GM12878 (cell line): ENCODE data around the gene MRPL30. TPM values are rescaled to one million over a fixed set of nuclear protein-coding genes. Genes with fewer than 3 reads are reported as not detected.
"Not testable (repeated sequence)": the region's sequence is repeated elsewhere in the genome, so short reads cannot be mapped to it uniquely, and the experiment has no call there.

Experiments used
- ATAC-seq: fragments of 200-7000 bp; cut with Tn5 transposase; 3 replicates; pipeline ENCODE4 v1.9.1; 2020; ENCODE audit warnings: mild to moderate bottlenecking, moderate library complexity
- BruUV-seq: library from RNA; stranded (reverse); fragments of 400-500 nt; replicated peaks from 2 replicates; lab custom pipeline; 2021; lab: Mats Ljungman, UMichigan
- CTCF ChIA-PET: fragments of 300-600 bp; sonication (Branson Sonifier 250); formaldehyde crosslinking; extraction: SDS; loops from one replicate; lab custom pipeline; 2021; ENCODE audit warnings: inconsistent platforms; lab: Yijun Ruan, JAX
- POLR2A ChIA-PET: fragments of 350-600 bp; formaldehyde crosslinking; extraction: SDS; loops from one replicate; lab custom pipeline; 2021; ENCODE audit warnings: inconsistent platforms; lab: Charles Lee
- RAD21 ChIA-PET: fragments of 300-600 bp; sonication (Branson Sonifier 250); formaldehyde crosslinking; loops from one replicate; lab custom pipeline; 2023; ENCODE audit warnings: antibody characterized with exemption; ENCODE audit not compliant: unreplicated experiment; lab: Charles Lee
- SMC1A ChIA-PET: fragments of 300-600 bp; sonication (Branson Sonifier 250); formaldehyde crosslinking; loops from one replicate; lab custom pipeline; 2023; ENCODE audit not compliant: unreplicated experiment, uncharacterized antibody; lab: Charles Lee
- DNase-seq: peaks from one replicate; pipeline ENCODE4 v3.0.0-alpha.2; 2011; ENCODE audit warnings: low read depth, low spot score
- FAIRE-seq: peaks from 3 replicates; lab custom pipeline; 2011; peaks lifted over from hg19 to GRCh38; lab: Jason Lieb, UNC
- H2AFZ ChIP-seq: 2 replicates; pipeline ENCODE4 v1.6.0; 2011; ENCODE audit warnings: low read depth, low read length, control low read depth; ENCODE audit not compliant: control insufficient read depth
- H3K27ac ChIP-seq: 2 replicates; pipeline ENCODE4 v1.5.1; 2011; ENCODE audit warnings: control low read depth; ENCODE audit not compliant: control insufficient read depth, insufficient read depth
- H3K27me3 ChIP-seq, 2 experiments: replicated peaks in 1 of 2; 2 replicates each; pipeline versions ENCODE4 v1.6.0 to v1.6.1; 2011; ENCODE audit warnings: low read length in 1 of 2; ENCODE audit not compliant: control insufficient read depth in 2 of 2, insufficient read depth in 2 of 2
- H3K36me3 ChIP-seq, 2 experiments: 2 replicates each; pipeline ENCODE4 v1.5.1; 2011; ENCODE audit warnings: low read length in 1 of 2; ENCODE audit not compliant: control insufficient read depth in 2 of 2, insufficient read depth in 2 of 2
- H3K4me1 ChIP-seq: 2 replicates; pipeline ENCODE4 v1.6.1; 2011; ENCODE audit warnings: mild to moderate bottlenecking, low read length, moderate library complexity, mixed read lengths; ENCODE audit not compliant: control insufficient read depth, insufficient read depth
- H3K4me2 ChIP-seq: 2 replicates; pipeline ENCODE4 v1.6.0; 2011; ENCODE audit warnings: control low read depth; ENCODE audit not compliant: control insufficient read depth, insufficient read depth
- H3K4me3 ChIP-seq: fragments of 200-600 bp; sonication (generic); 2 replicates; pipeline ENCODE4 v1.5.1; 2016
- H3K79me2 ChIP-seq: 2 replicates; pipeline ENCODE4 v1.6.0; 2011; ENCODE audit warnings: low read length; ENCODE audit not compliant: control insufficient read depth, insufficient read depth
- H3K9ac ChIP-seq: 2 replicates; pipeline ENCODE4 v1.8.0; 2011; ENCODE audit warnings: low read length, control low read depth, mixed read lengths; ENCODE audit not compliant: control insufficient read depth, insufficient read depth
- H3K9me3 ChIP-seq: replicated peaks from 3 replicates; pipeline ENCODE4 v1.5.1; 2011; ENCODE audit warnings: mild to moderate bottlenecking, low read length; ENCODE audit not compliant: control insufficient read depth, insufficient read depth
- H4K20me1 ChIP-seq: 2 replicates; pipeline ENCODE4 v1.6.0; 2011; ENCODE audit not compliant: control insufficient read depth, insufficient read depth
- CBX5 ChIP-seq: sonication (generic); IDR thresholded peaks from 2 replicates; pipeline ENCODE4 v1.6.1; 2016; ENCODE audit warnings: low read depth, moderate library complexity, mild to moderate bottlenecking, inconsistent platforms
- NFYA ChIP-seq: IDR thresholded peaks from 2 replicates; pipeline ENCODE4 v1.6.1; 2011; ENCODE audit warnings: low read depth, mild to moderate bottlenecking, low read length, improper control_type of control experiment, borderline replicate concordance
- USF2 ChIP-seq: IDR thresholded peaks from 2 replicates; pipeline ENCODE4 v1.6.1; 2011; ENCODE audit warnings: low read depth, low read length, improper control_type of control experiment, borderline replicate concordance
- WGBS: methylation state at CpG from one replicate; pipeline ENCODE4 v1.1.6; 2016; ENCODE audit warnings: low lambda C conversion rate; ENCODE audit not compliant: insufficient replicate concordance, insufficient coverage; ENCODE audit errors: missing lambda C conversion rate; 5-methylcytosine and 5-hydroxymethylcytosine counted together
- in situ Hi-C: fragments of 300-500 bp; cut with MboI; formaldehyde crosslinking; loops from 9 replicates; pipeline ENCODE4 v1.14.3; 2018; ENCODE audit warnings: mixed read lengths
- intact Hi-C: fragments of 100-400 bp; cut with micrococcal nuclease; formaldehyde crosslinking; loops from one replicate; pipeline ENCODE4 v1.14.2; 2022; ENCODE audit not compliant: unreplicated experiment
- polyA plus RNA-seq, 11 experiments: library from polyadenylated mRNA; depleted of rRNA in 4 of 11; unstranded in 6 of 11; stranded (reverse) in 5 of 11; fragments of >200 nt; fragmentation: Nextera tagmentation in 4 of 11; fragmentation: Illumina TruSeq in 1 of 11; extraction: Ambion mirVana in 4 of 11; extraction: Trizol in 1 of 11; gene quantifications; 1 replicate in 1 of 11; 2 replicates in 10 of 11; pipeline versions ENCODE4 v1.2.1 to v1.2.3, GENCODE V29; 2011 to 2016; ENCODE audit warnings: inconsistent platforms in 2 of 11, missing spikeins in 2 of 11, low read depth in 1 of 11
- total RNA-seq, 4 experiments: library from RNA; depleted of rRNA in 3 of 4; stranded (reverse); fragments of >200 nt in 3 of 4; fragmentation: Illumina TruSeq in 1 of 4; extraction: Trizol in 1 of 4; gene quantifications; 2 replicates each; pipeline versions ENCODE4 v1.2.1 to v1.2.3, GENCODE V29; 2013 to 2021

MRPL30 gene
- total and polyA plus RNA-seq, 10 of the 15 experiments (the other 5 are each of a cell fraction or from before 2014, with no cell fraction given): 33.6 to 63.3 (median 40.1) TPM

- SMC1A ChIA-PET: interaction anchor here (0.7 kb wide), 1 partner anchor 130 kb away, joined by 3 read pairs; no protein-coding TSS in a partner anchor
- intact Hi-C loops: no loop called here
- no peak overlapping the region for H3K9ac ChIP-seq
- ATAC-seq (no peak), FAIRE-seq (no peak), DNase-seq (no peak)
- POLR2A ChIA-PET: interaction anchor here (0.7 kb wide), 1 partner anchor 582 kb away, joined by 4 read pairs; no protein-coding TSS in a partner anchor
- H3K4me2 ChIP-seq: no peak overlapping the region
- no peaks in the 10 kb centered on the region for H3K79me2 ChIP-seq
- no peak overlapping the region for H3K27ac ChIP-seq
- BruUV-seq: no TSS peak
- in situ Hi-C loops: no loop called here
- H3K9me3 ChIP-seq: no peaks in the 10 kb centered on the region
- no peak for TF ChIP-seq NFYA
- no peak for TF ChIP-seq USF2
- no peak for TF ChIP-seq CBX5
- RAD21 ChIA-PET: no interaction called here
- 62% methylated on average over 4 of the region's 4 CpGs for WGBS
- CTCF ChIA-PET: no interaction called here
- H3K36me3 ChIP-seq: no peaks in the 10 kb centered on the region; a peak in 1 of 4 replicates
- no peaks in the 10 kb centered on the region for H3K27me3 ChIP-seq
- H2AFZ ChIP-seq: no peak overlapping the region
- no peak overlapping the region for H3K4me3 ChIP-seq
- H3K4me1 ChIP-seq: no peaks in the 10 kb centered on the region
- H4K20me1 ChIP-seq: no peaks in the 10 kb centered on the region
Measured at GRCh38 chr2:99217929-99218501, 37.0 kb downstream of the MRPL30 start.

GRCh38 chr2:99233177-99233576, 52.2 kb downstream of the MRPL30 start:
- CTCF ChIA-PET, DNase-seq, POLR2A ChIA-PET, H2AFZ ChIP-seq, RAD21 ChIA-PET, H3K4me2 ChIP-seq, H3K27ac ChIP-seq, H3K36me3 ChIP-seq, H3K4me1 ChIP-seq, H3K27me3 ChIP-seq, H4K20me1 ChIP-seq, intact Hi-C loops, H3K4me3 ChIP-seq, SMC1A ChIA-PET, BruUV-seq, H3K9me3 ChIP-seq, ATAC-seq, H3K9ac ChIP-seq, H3K79me2 ChIP-seq, FAIRE-seq, in situ Hi-C loops: not testable (repeated sequence)
